GM23338 (cell line): ENCODE measurements around the gene JAKMIP2.

Experiments used
- CREB1 ChIP-seq: fragments of 250-450 bp; sonication (Bioruptor Pico); IDR thresholded peaks from 2 replicates; pipeline ENCODE4 v1.5.0; 2020; ENCODE audit warnings: low read depth, mild to moderate bottlenecking, moderate library complexity
- CTCF ChIP-seq, 2 experiments: fragments of 200-600 bp in 1 of 2; sonication (generic) in 1 of 2; conservative IDR thresholded peaks; 2 replicates each; pipeline versions ENCODE4 v1.5.1 to v1.6.1; 2016 to 2017; ENCODE audit warnings: antibody characterized with exemption in 2 of 2, low read depth in 2 of 2, mild to moderate bottlenecking in 2 of 2, moderate library complexity in 1 of 2
- EZH2 ChIP-seq: fragments of 200-600 bp; sonication (generic); IDR thresholded peaks from one replicate; pipeline ENCODE4 v1.8.0; 2017; ENCODE audit warnings: antibody characterized with exemption, mild to moderate bottlenecking, low read depth; ENCODE audit not compliant: unreplicated experiment
- EZH2phosphoT487 ChIP-seq: fragments of 200-600 bp; sonication (generic); IDR thresholded peaks from one replicate; pipeline ENCODE4 v1.8.1; 2018; ENCODE audit warnings: antibody characterized with exemption; ENCODE audit not compliant: unreplicated experiment
- JUNB ChIP-seq: IDR thresholded peaks from one replicate; pipeline ENCODE4 v1.6.1; 2016; ENCODE audit warnings: antibody characterized with exemption; ENCODE audit not compliant: unreplicated experiment
- NANOG ChIP-seq: IDR thresholded peaks from 2 replicates; pipeline ENCODE4 v1.6.1; 2016; ENCODE audit warnings: antibody characterized with exemption, borderline replicate concordance
- POLR2AphosphoS5 ChIP-seq: IDR thresholded peaks from 2 replicates; pipeline ENCODE4 v1.6.1; 2016; ENCODE audit warnings: antibody characterized with exemption, low read depth
- ZNF114 ChIP-seq: fragments of 250-450 bp; sonication (Bioruptor Pico); IDR thresholded peaks from 2 replicates; pipeline ENCODE4 v1.5.0; 2020; ENCODE audit warnings: mild to moderate bottlenecking, moderate library complexity
- ZNF331 ChIP-seq: fragments of 250-450 bp; sonication (Bioruptor Pico); IDR thresholded peaks from 2 replicates; pipeline ENCODE4 v1.5.0; 2020; ENCODE audit warnings: low read depth, mild to moderate bottlenecking, moderate library complexity
- TF ChIP-seq, protein P1 (sequence below): IDR thresholded peaks from 2 replicates; pipeline ENCODE4 v1.6.1; 2016; ENCODE audit warnings: antibody characterized with exemption
- TF ChIP-seq, protein P2 (sequence below): IDR thresholded peaks from one replicate; pipeline ENCODE4 v1.6.1; 2018; ENCODE audit warnings: antibody characterized with exemption; ENCODE audit not compliant: unreplicated experiment

GRCh38 chr5:147704544-147704943, 78.0 kb downstream of the JAKMIP2 start:
- TF ChIP-seq EZH2 = no peak
- TF ChIP-seq CTCF (conservative IDR thresholded peaks at IDR 0.05; ENCODE audit: low read depth in 2 of 2) = no peak
- TF ChIP-seq, protein P1, sequence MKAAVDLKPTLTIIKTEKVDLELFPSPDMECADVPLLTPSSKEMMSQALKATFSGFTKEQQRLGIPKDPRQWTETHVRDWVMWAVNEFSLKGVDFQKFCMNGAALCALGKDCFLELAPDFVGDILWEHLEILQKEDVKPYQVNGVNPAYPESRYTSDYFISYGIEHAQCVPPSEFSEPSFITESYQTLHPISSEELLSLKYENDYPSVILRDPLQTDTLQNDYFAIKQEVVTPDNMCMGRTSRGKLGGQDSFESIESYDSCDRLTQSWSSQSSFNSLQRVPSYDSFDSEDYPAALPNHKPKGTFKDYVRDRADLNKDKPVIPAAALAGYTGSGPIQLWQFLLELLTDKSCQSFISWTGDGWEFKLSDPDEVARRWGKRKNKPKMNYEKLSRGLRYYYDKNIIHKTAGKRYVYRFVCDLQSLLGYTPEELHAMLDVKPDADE = no peak
- TF ChIP-seq, protein P2, sequence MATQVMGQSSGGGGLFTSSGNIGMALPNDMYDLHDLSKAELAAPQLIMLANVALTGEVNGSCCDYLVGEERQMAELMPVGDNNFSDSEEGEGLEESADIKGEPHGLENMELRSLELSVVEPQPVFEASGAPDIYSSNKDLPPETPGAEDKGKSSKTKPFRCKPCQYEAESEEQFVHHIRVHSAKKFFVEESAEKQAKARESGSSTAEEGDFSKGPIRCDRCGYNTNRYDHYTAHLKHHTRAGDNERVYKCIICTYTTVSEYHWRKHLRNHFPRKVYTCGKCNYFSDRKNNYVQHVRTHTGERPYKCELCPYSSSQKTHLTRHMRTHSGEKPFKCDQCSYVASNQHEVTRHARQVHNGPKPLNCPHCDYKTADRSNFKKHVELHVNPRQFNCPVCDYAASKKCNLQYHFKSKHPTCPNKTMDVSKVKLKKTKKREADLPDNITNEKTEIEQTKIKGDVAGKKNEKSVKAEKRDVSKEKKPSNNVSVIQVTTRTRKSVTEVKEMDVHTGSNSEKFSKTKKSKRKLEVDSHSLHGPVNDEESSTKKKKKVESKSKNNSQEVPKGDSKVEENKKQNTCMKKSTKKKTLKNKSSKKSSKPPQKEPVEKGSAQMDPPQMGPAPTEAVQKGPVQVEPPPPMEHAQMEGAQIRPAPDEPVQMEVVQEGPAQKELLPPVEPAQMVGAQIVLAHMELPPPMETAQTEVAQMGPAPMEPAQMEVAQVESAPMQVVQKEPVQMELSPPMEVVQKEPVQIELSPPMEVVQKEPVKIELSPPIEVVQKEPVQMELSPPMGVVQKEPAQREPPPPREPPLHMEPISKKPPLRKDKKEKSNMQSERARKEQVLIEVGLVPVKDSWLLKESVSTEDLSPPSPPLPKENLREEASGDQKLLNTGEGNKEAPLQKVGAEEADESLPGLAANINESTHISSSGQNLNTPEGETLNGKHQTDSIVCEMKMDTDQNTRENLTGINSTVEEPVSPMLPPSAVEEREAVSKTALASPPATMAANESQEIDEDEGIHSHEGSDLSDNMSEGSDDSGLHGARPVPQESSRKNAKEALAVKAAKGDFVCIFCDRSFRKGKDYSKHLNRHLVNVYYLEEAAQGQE = no peak
- no peak for TF ChIP-seq POLR2AphosphoS5
- no peak for TF ChIP-seq JUNB
- TF ChIP-seq NANOG = no peak
- no peak for TF ChIP-seq EZH2phosphoT487
- TF ChIP-seq CREB1 (CRISPR knock-in tag) = no peak
- no peak for TF ChIP-seq ZNF114
- no peak for TF ChIP-seq ZNF331 (CRISPR knock-in tag)
